Measurements from ENCODE around the gene GEMIN4. TPM values are rescaled to one million over a fixed set of nuclear protein-coding genes. Genes with fewer than 3 reads are reported as not detected.

The GEMIN4 gene
- total and polyA plus RNA-seq, 2 of the 8 experiments (the other 6 are each of a cell fraction or from before 2014, with no cell fraction given) = 32.1 to 51.9 TPM

GRCh38 chr17:784143-784542, 32.1 kb upstream of the GEMIN4 start:
- Histone ChIP-seq H4K5ac (ENCODE audit: insufficient read length, low read depth, low read length) (no peak overlapping the region), H3K4me2 (ENCODE audit: insufficient read depth in 1 of 2, low read depth in 2 of 2, low read length in 2 of 2) (no peak overlapping the region; a peak in 2 of 4 replicates), H3K23me2 (ENCODE audit: low read depth, low read length) (0 out of 2 replicates have a peak, but pooled peaks cover 2% of the 10 kb centered on the region), H2BK15ac (ENCODE audit: low read length) (no peak overlapping the region), H3K23ac (ENCODE audit: insufficient read length) (no peak overlapping the region), H2AFZ (ENCODE audit: low read length) (no peak overlapping the region), H3K79me2 (ENCODE audit: control insufficient read depth in 1 of 2, insufficient read depth in 2 of 2, low read length in 2 of 2) (peaks cover 7 to 53% of the 10 kb centered on the region in 2 experiments), H3K4ac (replicated peaks; ENCODE audit: insufficient read length, low read depth, low read length) (no peak overlapping the region), H3K9me3 (ENCODE audit: insufficient read depth in 2 of 2, low read depth in 1 of 2, low read length in 1 of 2) (no peaks in the 10 kb centered on the region), H3K18ac (ENCODE audit: extremely low read depth, low read length) (no peak overlapping the region), H3K56ac (replicated peaks; ENCODE audit: insufficient read length, low read depth, low read length) (no peak overlapping the region), H4K91ac (replicated peaks; ENCODE audit: insufficient read length, low read length) (no peak overlapping the region), H3K4me1 (replicated peaks in 1 of 4; ENCODE audit: control insufficient read depth in 3 of 4, insufficient read depth in 4 of 4, low read length in 3 of 4) (0 out of 7 replicates have a peak, but pooled peaks cover 0 to 1% (median 0%) of the 10 kb centered on the region in 4 experiments), H3K14ac (ENCODE audit: insufficient read length) (no peak overlapping the region), H4K20me1 (replicated peaks in 1 of 2; ENCODE audit: control insufficient read depth in 1 of 2, insufficient read depth in 2 of 2, low read length in 2 of 2) (peaks cover 1 to 5% of the 10 kb centered on the region in 2 experiments), H3K27ac (ENCODE audit: low read depth, low read length) (no peak overlapping the region), H2BK20ac (ENCODE audit: low read length) (no peak overlapping the region), H3K27me3 (replicated peaks in 1 of 4; ENCODE audit: control insufficient read depth in 3 of 4, extremely low read depth in 1 of 4, insufficient read depth in 3 of 4, low read length in 3 of 4) (no peaks in the 10 kb centered on the region), H2BK5ac (ENCODE audit: low read depth, low read length) (no peak overlapping the region), H3K36me3 (ENCODE audit: control insufficient read depth in 2 of 4, insufficient read depth in 4 of 4, low read length in 3 of 4) (peaks cover 4 to 22% (median 13%) of the 10 kb centered on the region in 4 experiments; a peak in 6 of 8 replicates), H4K8ac (ENCODE audit: extremely low read depth, insufficient read depth, low read length) (no peak overlapping the region), H2BK120ac (replicated peaks; ENCODE audit: low read depth, low read length) (no peak overlapping the region), H3K4me3 (ENCODE audit: extremely low read depth in 1 of 4, insufficient read depth in 2 of 4, low read depth in 3 of 4, low read length in 4 of 4) (no peak overlapping the region), H2AK5ac (ENCODE audit: low read depth, low read length) (no peak overlapping the region), H3K9ac (replicated peaks in 1 of 4; ENCODE audit: extremely low read depth in 1 of 4, low read depth in 3 of 4, low read length in 3 of 4) (no peak overlapping the region), H3K79me1 (ENCODE audit: low read depth, low read length) (peaks cover 2% of the 10 kb centered on the region), H2BK12ac (ENCODE audit: low read depth, low read length) (no peak overlapping the region)
- ChIA-PET CTCF (ENCODE audit: partially characterized antibody) (interaction anchor here (0.9 kb wide), 1 partner anchor 175 kb away, joined by 3 read pairs; no protein-coding TSS in a partner anchor), POLR2A (ENCODE audit: partially characterized antibody) (interaction anchor here (0.7 kb wide), 2 partner anchors 18 to 441 kb away, joined by 3 to 4 read pairs; no protein-coding TSS in a partner anchor)
- no peak for FAIRE-seq
- 84% methylated on average over 3 of the region's 3 CpGs; no CpG with 5 or more reads in 1 of the 2 experiments for WGBS, 2 experiments (ENCODE audit: extremely low coverage in 1 of 2, insufficient coverage in 1 of 2, insufficient read length in 1 of 2, insufficient replicate concordance in 2 of 2, low coverage in 1 of 2, low lambda C conversion rate in 2 of 2, missing lambda C conversion rate in 1 of 2)
- DNase-seq (ENCODE audit: low read depth in 1 of 2, low spot score in 2 of 2) = no peak
- TF ChIP-seq CBX5 (IDR thresholded peaks at IDR 0.05; ENCODE audit: low read depth, low read length) = no peak
- TF ChIP-seq KDM4A (IDR thresholded peaks at IDR 0.05; ENCODE audit: low read depth, low read length, severe bottlenecking) = no peak
- no peak for TF ChIP-seq E2F6 (IDR thresholded peaks at IDR 0.05)
- TF ChIP-seq SP1 (IDR thresholded peaks at IDR 0.05; ENCODE audit: low read depth, low read length) = no peak
- no peak for TF ChIP-seq EZH2 (IDR thresholded peaks at IDR 0.05; ENCODE audit: low read depth, low read length, severe bottlenecking)
- TF ChIP-seq TAF7 (optimal IDR thresholded peaks at IDR 0.05; ENCODE audit: borderline replicate concordance, low read depth, low read length) = no peak
- no peak for TF ChIP-seq EP300 (IDR thresholded peaks at IDR 0.05; ENCODE audit: borderline replicate concordance in 1 of 2, low read depth in 2 of 2, low read length in 2 of 2)
- no peak for TF ChIP-seq SP2 (IDR thresholded peaks at IDR 0.05; ENCODE audit: low read length)
- no peak for TF ChIP-seq ASH2L (IDR thresholded peaks at IDR 0.05; ENCODE audit: low read length)
- TF ChIP-seq TAF1 (IDR thresholded peaks at IDR 0.05; ENCODE audit: low read depth, low read length) = no peak
- TF ChIP-seq SAP30 (IDR thresholded peaks at IDR 0.05; ENCODE audit: insufficient read depth, insufficient replicate concordance, low read length) = no peak
- no peak for TF ChIP-seq BCL11A (IDR thresholded peaks at IDR 0.05; ENCODE audit: low read depth in 2 of 2, low read length in 2 of 2)
